Measurements from ENCODE around the gene SMIM10L1.

Gene SMIM10L1

DNA sequence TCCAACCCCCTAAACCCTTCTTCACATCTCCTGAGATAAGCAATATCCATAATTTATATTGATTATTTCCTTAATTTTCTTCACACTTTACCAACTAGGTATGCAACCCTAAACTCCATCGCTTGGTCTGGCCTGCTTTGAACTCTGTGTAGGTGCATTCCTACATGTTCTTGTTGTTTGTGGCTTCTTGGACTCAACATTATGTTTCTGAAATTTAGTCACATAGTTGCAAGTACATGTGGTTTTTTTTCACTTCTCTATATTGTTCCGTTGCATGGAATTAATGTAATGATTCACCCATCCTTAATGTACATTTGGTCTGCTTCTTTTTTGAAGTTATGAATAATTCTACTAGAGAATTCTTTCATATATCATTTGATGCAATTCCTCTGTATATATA lies 34.9 kb upstream of the SMIM10L1 start:
- no peak for TF ChIP-seq GABPA (IDR thresholded peaks at IDR 0.05; ENCODE audit: low read depth)
- TF ChIP-seq REST (IDR thresholded peaks at IDR 0.05; ENCODE audit: insufficient replicate concordance, low read depth): no peak
- TF ChIP-seq CTCF (IDR thresholded peaks at IDR 0.05; ENCODE audit: insufficient read depth, low read length): no peak
- Histone ChIP-seq H3K27ac (replicated peaks) (no peak overlapping the region), H3K4me3 (replicated peaks; ENCODE audit: insufficient read depth, low read length) (no peak overlapping the region), H3K27me3 (ENCODE audit: insufficient read depth, poor library complexity, severe bottlenecking) (no peaks in the 10 kb centered on the region)
- DNase-seq (ENCODE audit: low read depth in 1 of 2, low spot score in 1 of 2): no peak

DNA sequence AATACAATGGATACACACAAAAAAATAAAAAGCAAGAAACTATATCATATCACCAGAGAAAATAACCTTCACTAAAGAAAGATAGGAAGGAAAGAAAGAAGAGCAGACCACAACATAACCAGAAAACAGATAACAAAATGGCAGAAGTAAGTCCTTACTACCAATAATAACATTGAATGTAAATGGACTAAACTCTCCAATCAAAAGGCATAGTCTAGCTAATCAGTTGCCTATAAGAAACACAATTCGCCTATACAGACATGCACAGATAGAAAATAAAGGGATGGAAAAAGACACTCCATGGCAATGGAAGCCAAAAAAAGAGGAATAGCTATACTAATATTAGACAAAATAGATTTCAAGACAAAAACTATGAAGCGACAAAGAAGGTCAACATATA lies 27.6 kb upstream of the SMIM10L1 start:
- Histone ChIP-seq H3K27ac (replicated peaks) (no peak overlapping the region), H3K27me3 (ENCODE audit: insufficient read depth, poor library complexity, severe bottlenecking) (no peaks in the 10 kb centered on the region), H3K4me3 (replicated peaks; ENCODE audit: insufficient read depth, low read length) (no peak overlapping the region)
- DNase-seq (ENCODE audit: low read depth in 1 of 2, low spot score in 1 of 2): no peak
- no peak for TF ChIP-seq GABPA (IDR thresholded peaks at IDR 0.05; ENCODE audit: low read depth)
- TF ChIP-seq REST (IDR thresholded peaks at IDR 0.05; ENCODE audit: insufficient replicate concordance, low read depth): no peak
- no peak for TF ChIP-seq CTCF (IDR thresholded peaks at IDR 0.05; ENCODE audit: insufficient read depth, low read length)
- no peak for TF ChIP-seq SPI1 (IDR thresholded peaks at IDR 0.05; ENCODE audit: borderline replicate concordance, low read depth)
- TF ChIP-seq POLR2AphosphoS5 (IDR thresholded peaks at IDR 0.05; ENCODE audit: low read depth): no peak

- H3K4me3 ChIP-seq (replicated peaks; ENCODE audit: insufficient read depth, low read length): no peak overlapping the region
- H3K27me3 ChIP-seq (ENCODE audit: insufficient read depth, poor library complexity, severe bottlenecking): no peaks in the 10 kb centered on the region
- no peak for TF ChIP-seq SPI1 (IDR thresholded peaks at IDR 0.05; ENCODE audit: borderline replicate concordance, low read depth)
- TF ChIP-seq CTCF (IDR thresholded peaks at IDR 0.05; ENCODE audit: insufficient read depth, low read length): no peak
- TF ChIP-seq GABPA (IDR thresholded peaks at IDR 0.05; ENCODE audit: low read depth): no peak
- TF ChIP-seq REST (IDR thresholded peaks at IDR 0.05; ENCODE audit: insufficient replicate concordance, low read depth): no peak
- no peak for TF ChIP-seq POLR2AphosphoS5 (IDR thresholded peaks at IDR 0.05; ENCODE audit: low read depth)
- no peak for DNase-seq (ENCODE audit: low read depth in 1 of 2, low spot score in 1 of 2)
- no peak overlapping the region for H3K27ac ChIP-seq (replicated peaks)
These were observed 26.7 kb upstream of the SMIM10L1 start for GRCh38 chr12:11144297-11144696.

All from HL-60 (cell line).